Glutamatergic neuron (in vitro differentiated cells): ENCODE data around the gene EPS8. TPM values are rescaled to one million over a fixed set of nuclear protein-coding genes. Genes with fewer than 3 reads are reported as not detected.
"Not testable (repeated sequence)": the region's sequence is repeated elsewhere in the genome, so short reads cannot be mapped to it uniquely, and the experiment has no call there.

Source experiments
- DNase-seq: peaks from one replicate; pipeline ENCODE4 v3.0.0; 2022
- H3K27ac Mint-ChIP-seq: one replicate; pipeline ENCODE4 v1.8.0; 2020; ENCODE audit warnings: mild to moderate bottlenecking, mixed read lengths, inconsistent platforms; ENCODE audit not compliant: unreplicated experiment
- H3K27me3 Mint-ChIP-seq: one replicate; pipeline ENCODE4 v1.8.0; 2020; ENCODE audit warnings: mild to moderate bottlenecking, moderate library complexity, mixed read lengths, inconsistent platforms; ENCODE audit not compliant: unreplicated experiment
- H3K36me3 Mint-ChIP-seq: one replicate; pipeline ENCODE4 v1.8.0; 2020; ENCODE audit warnings: mild to moderate bottlenecking, mixed read lengths, inconsistent platforms; ENCODE audit not compliant: unreplicated experiment
- H3K4me1 Mint-ChIP-seq: one replicate; pipeline ENCODE4 v1.8.0; 2020; ENCODE audit warnings: mild to moderate bottlenecking, low read depth, mixed read lengths, inconsistent platforms; ENCODE audit not compliant: unreplicated experiment
- H3K4me3 Mint-ChIP-seq: one replicate; pipeline ENCODE4 v1.8.0; 2020; ENCODE audit warnings: mild to moderate bottlenecking, mixed read lengths, inconsistent platforms; ENCODE audit not compliant: unreplicated experiment
- H3K9me3 Mint-ChIP-seq: one replicate; pipeline ENCODE4 v1.8.0; 2020; ENCODE audit warnings: mild to moderate bottlenecking, moderate library complexity, mixed read lengths, inconsistent platforms; ENCODE audit not compliant: unreplicated experiment
- total RNA-seq: library from RNA; stranded (reverse); fragmentation: NEBNext Ultra II Directional; extraction: Animal tissue kit (Norgen Biotek cat#: 25700); gene quantifications from one replicate; pipeline ENCODE4 v1.2.1, GENCODE V29; 2021; ENCODE audit not compliant: unreplicated experiment
- TF ChIP-seq, protein P1 (sequence below): fragments of 200-600 bp; sonication (generic); IDR thresholded peaks from one replicate; pipeline ENCODE4 v1.5.0; 2021; ENCODE audit not compliant: partially characterized antibody, unreplicated experiment

Gene EPS8
- total RNA-seq, 1 donor from 2014 or later = 4.3 TPM

- no peaks in the 10 kb centered on the region for H3K9me3 Mint-ChIP-seq
- DNase-seq = no peak
- H3K27me3 Mint-ChIP-seq = no peaks in the 10 kb centered on the region
- no peak overlapping the region for H3K4me3 Mint-ChIP-seq
- no peak overlapping the region for H3K27ac Mint-ChIP-seq
- TF ChIP-seq, protein P1, sequence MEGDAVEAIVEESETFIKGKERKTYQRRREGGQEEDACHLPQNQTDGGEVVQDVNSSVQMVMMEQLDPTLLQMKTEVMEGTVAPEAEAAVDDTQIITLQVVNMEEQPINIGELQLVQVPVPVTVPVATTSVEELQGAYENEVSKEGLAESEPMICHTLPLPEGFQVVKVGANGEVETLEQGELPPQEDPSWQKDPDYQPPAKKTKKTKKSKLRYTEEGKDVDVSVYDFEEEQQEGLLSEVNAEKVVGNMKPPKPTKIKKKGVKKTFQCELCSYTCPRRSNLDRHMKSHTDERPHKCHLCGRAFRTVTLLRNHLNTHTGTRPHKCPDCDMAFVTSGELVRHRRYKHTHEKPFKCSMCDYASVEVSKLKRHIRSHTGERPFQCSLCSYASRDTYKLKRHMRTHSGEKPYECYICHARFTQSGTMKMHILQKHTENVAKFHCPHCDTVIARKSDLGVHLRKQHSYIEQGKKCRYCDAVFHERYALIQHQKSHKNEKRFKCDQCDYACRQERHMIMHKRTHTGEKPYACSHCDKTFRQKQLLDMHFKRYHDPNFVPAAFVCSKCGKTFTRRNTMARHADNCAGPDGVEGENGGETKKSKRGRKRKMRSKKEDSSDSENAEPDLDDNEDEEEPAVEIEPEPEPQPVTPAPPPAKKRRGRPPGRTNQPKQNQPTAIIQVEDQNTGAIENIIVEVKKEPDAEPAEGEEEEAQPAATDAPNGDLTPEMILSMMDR = no peak
- H3K36me3 Mint-ChIP-seq = no peaks in the 10 kb centered on the region
- no peaks in the 10 kb centered on the region for H3K4me1 Mint-ChIP-seq
Observed at GRCh38 chr12:15752785-15753184, 36.4 kb downstream of the EPS8 start.

- no peaks in the 10 kb centered on the region for H3K4me1 Mint-ChIP-seq
- H3K4me3 Mint-ChIP-seq = no peak overlapping the region
- TF ChIP-seq, protein P1 = no peak
- no peaks in the 10 kb centered on the region for H3K36me3 Mint-ChIP-seq
- H3K27me3 Mint-ChIP-seq = no peaks in the 10 kb centered on the region
- no peak for DNase-seq
- no peaks in the 10 kb centered on the region for H3K9me3 Mint-ChIP-seq
- no peak overlapping the region for H3K27ac Mint-ChIP-seq
Observed at GRCh38 chr12:15751741-15752140, 37.4 kb downstream of the EPS8 start.

DNA sequence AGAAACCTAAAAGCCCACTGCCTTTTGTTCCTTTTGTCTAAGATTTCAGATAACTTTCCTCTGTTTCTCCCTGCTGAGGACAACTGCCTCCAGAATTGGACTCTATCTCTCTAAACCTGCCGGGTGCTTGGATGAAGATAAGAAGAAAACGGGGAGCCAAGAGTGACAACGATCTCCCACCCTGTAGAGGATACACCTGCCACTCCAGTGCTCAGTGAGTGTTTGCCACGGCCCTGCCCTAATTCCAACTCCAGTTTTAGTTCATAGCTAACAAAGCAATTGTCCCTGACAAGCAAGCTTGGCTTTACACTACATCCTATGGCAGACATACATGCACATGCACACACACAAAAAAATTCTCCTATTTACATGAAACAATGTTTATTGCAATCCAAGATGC, 39.3 kb downstream of the EPS8 start:
- Mint-ChIP-seq H3K9me3 (no peaks in the 10 kb centered on the region), H3K4me1 (no peaks in the 10 kb centered on the region), H3K27me3 (no peaks in the 10 kb centered on the region), H3K27ac (no peak overlapping the region), H3K36me3 (no peaks in the 10 kb centered on the region), H3K4me3 (no peak overlapping the region)
- TF ChIP-seq, protein P1 = no peak
- DNase-seq = no peak

DNA sequence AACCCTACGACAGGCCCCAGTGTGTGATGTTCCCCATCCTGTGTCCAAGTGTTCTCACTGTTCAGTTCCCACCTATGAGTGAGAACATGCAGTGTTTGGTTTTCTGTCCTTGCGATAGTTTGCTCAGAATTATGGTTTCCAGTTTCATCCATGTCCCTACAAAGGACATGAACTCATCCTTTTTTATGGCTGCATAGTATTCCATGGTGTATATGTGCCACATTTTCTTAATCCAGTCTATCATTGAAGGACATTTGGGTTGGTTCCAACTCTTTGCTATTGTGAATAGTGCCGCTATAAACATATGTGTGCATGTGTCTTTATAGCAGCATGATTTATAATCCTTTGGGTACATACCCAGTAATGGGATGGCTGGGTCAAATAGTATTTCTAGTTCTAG, 47.3 kb downstream of the EPS8 start:
- H3K36me3 Mint-ChIP-seq, H3K4me1 Mint-ChIP-seq, H3K4me3 Mint-ChIP-seq: not testable (repeated sequence)

GRCh38 chr12:15741082-15741481, 48.1 kb downstream of the EPS8 start:
- peaks cover 3% of the 10 kb centered on the region for H3K4me1 Mint-ChIP-seq
- H3K27me3 Mint-ChIP-seq = no peaks in the 10 kb centered on the region
- no peak for DNase-seq
- H3K27ac Mint-ChIP-seq = no peak overlapping the region
- TF ChIP-seq, protein P1 = no peak
- H3K4me3 Mint-ChIP-seq = no peak overlapping the region
- H3K9me3 Mint-ChIP-seq = no peaks in the 10 kb centered on the region
- no peaks in the 10 kb centered on the region for H3K36me3 Mint-ChIP-seq

More for the DNA sequence above, 47.3 kb downstream of the EPS8 start:
- not testable (repeated sequence) for H3K9me3 Mint-ChIP-seq, H3K27me3 Mint-ChIP-seq, H3K27ac Mint-ChIP-seq, DNase-seq

GRCh38 chr12:15740389-15740788, 48.8 kb downstream of the EPS8 start:
- H3K4me1 Mint-ChIP-seq, H3K27ac Mint-ChIP-seq, H3K9me3 Mint-ChIP-seq, H3K36me3 Mint-ChIP-seq, H3K4me3 Mint-ChIP-seq, H3K27me3 Mint-ChIP-seq, DNase-seq: not testable (repeated sequence)
